ENCODE measurements around the gene TMEM131. TPM values are rescaled to one million over a fixed set of nuclear protein-coding genes. Genes with fewer than 3 reads are reported as not detected.
A peak's percentile ranks its signal among the peaks of the same experiment; 100 is the strongest.

Gene TMEM131
- total and polyA plus RNA-seq, 10 of the 15 experiments (the other 5 are each of a cell fraction or from before 2014, with no cell fraction given), result 6.0 to 48.2 (median 23.2) TPM

DNA sequence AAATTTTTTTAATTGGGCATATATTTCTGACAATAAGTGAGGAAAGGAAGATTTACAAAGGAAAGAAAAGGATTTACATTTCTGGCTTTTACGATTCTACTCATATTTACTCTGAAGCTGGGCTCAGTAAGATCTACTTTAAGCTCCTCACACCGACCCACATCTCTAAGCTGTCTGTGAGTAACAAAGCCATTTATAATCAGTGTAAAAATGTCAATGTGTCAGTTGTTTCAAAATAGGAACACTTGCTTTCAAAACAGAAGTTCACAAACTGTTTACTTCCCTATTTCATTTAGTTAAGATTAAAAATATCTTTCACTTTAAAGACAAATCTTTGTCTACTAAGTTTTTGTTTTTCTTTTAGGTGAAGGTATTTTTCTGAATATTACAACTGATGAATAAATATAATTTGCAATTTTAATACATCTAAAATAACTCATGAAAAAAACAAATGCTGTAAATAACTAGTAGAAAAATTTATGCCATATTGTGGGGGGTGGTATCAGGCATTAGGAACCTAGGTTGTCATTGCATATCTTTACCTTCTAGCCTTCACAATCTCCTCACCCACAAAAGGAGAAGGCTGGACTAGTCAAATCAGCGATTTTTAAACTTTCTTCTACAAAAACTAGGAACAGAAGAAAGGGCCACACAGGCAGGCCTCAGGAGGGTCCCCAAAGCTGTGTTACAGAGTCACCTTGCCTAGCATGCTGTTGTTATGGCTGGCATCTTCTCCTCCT, 64.5 kb downstream of the TMEM131 start (continued):
- TF ChIP-seq, protein P1, sequence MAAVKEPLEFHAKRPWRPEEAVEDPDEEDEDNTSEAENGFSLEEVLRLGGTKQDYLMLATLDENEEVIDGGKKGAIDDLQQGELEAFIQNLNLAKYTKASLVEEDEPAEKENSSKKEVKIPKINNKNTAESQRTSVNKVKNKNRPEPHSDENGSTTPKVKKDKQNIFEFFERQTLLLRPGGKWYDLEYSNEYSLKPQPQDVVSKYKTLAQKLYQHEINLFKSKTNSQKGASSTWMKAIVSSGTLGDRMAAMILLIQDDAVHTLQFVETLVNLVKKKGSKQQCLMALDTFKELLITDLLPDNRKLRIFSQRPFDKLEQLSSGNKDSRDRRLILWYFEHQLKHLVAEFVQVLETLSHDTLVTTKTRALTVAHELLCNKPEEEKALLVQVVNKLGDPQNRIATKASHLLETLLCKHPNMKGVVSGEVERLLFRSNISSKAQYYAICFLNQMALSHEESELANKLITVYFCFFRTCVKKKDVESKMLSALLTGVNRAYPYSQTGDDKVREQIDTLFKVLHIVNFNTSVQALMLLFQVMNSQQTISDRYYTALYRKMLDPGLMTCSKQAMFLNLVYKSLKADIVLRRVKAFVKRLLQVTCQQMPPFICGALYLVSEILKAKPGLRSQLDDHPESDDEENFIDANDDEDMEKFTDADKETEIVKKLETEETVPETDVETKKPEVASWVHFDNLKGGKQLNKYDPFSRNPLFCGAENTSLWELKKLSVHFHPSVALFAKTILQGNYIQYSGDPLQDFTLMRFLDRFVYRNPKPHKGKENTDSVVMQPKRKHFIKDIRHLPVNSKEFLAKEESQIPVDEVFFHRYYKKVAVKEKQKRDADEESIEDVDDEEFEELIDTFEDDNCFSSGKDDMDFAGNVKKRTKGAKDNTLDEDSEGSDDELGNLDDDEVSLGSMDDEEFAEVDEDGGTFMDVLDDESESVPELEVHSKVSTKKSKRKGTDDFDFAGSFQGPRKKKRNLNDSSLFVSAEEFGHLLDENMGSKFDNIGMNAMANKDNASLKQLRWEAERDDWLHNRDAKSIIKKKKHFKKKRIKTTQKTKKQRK (IDR thresholded peaks at IDR 0.05; ENCODE audit: low read depth, low read length), result no peak
- TF ChIP-seq ETV6 (conservative IDR thresholded peaks at IDR 0.05 in 1 of 2, IDR thresholded peaks at IDR 0.05 in 1 of 2; ENCODE audit: borderline replicate concordance in 1 of 2, low read depth in 1 of 2) (no peak), ZZZ3 (IDR thresholded peaks at IDR 0.05; ENCODE audit: control insufficient read depth, insufficient read length, low read depth) (no peak), SIN3A (IDR thresholded peaks at IDR 0.05; ENCODE audit: low read depth, low read length) (no peak), KLF5 (IDR thresholded peaks at IDR 0.05; ENCODE audit: partially characterized antibody) (no peak), HDAC6 (IDR thresholded peaks at IDR 0.05; ENCODE audit: unreplicated experiment) (no peak), JUNB (IDR thresholded peaks at IDR 0.05) (peak; percentile 53; the same call in 1 of the 2 replicates), TCF7 (IDR thresholded peaks at IDR 0.05; ENCODE audit: borderline replicate concordance) (no peak), E4F1 (IDR thresholded peaks at IDR 0.05; ENCODE audit: borderline replicate concordance, partially characterized antibody) (no peak), MEF2A (IDR thresholded peaks at IDR 0.05; ENCODE audit: insufficient read depth, low read depth, low read length) (peak; percentile 86), TAF1 (IDR thresholded peaks at IDR 0.05; ENCODE audit: borderline replicate concordance, low read depth, low read length) (no peak), EED (IDR thresholded peaks at IDR 0.05; ENCODE audit: low read depth) (no peak), MLLT1 (IDR thresholded peaks at IDR 0.05) (no peak)
- TF ChIP-seq, protein P2, sequence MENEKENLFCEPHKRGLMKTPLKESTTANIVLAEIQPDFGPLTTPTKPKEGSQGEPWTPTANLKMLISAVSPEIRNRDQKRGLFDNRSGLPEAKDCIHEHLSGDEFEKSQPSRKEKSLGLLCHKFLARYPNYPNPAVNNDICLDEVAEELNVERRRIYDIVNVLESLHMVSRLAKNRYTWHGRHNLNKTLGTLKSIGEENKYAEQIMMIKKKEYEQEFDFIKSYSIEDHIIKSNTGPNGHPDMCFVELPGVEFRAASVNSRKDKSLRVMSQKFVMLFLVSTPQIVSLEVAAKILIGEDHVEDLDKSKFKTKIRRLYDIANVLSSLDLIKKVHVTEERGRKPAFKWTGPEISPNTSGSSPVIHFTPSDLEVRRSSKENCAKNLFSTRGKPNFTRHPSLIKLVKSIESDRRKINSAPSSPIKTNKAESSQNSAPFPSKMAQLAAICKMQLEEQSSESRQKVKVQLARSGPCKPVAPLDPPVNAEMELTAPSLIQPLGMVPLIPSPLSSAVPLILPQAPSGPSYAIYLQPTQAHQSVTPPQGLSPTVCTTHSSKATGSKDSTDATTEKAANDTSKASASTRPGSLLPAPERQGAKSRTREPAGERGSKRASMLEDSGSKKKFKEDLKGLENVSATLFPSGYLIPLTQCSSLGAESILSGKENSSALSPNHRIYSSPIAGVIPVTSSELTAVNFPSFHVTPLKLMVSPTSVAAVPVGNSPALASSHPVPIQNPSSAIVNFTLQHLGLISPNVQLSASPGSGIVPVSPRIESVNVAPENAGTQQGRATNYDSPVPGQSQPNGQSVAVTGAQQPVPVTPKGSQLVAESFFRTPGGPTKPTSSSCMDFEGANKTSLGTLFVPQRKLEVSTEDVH (IDR thresholded peaks at IDR 0.05; ENCODE audit: low read depth, partially characterized antibody), result no peak
- TF ChIP-seq, protein P3, sequence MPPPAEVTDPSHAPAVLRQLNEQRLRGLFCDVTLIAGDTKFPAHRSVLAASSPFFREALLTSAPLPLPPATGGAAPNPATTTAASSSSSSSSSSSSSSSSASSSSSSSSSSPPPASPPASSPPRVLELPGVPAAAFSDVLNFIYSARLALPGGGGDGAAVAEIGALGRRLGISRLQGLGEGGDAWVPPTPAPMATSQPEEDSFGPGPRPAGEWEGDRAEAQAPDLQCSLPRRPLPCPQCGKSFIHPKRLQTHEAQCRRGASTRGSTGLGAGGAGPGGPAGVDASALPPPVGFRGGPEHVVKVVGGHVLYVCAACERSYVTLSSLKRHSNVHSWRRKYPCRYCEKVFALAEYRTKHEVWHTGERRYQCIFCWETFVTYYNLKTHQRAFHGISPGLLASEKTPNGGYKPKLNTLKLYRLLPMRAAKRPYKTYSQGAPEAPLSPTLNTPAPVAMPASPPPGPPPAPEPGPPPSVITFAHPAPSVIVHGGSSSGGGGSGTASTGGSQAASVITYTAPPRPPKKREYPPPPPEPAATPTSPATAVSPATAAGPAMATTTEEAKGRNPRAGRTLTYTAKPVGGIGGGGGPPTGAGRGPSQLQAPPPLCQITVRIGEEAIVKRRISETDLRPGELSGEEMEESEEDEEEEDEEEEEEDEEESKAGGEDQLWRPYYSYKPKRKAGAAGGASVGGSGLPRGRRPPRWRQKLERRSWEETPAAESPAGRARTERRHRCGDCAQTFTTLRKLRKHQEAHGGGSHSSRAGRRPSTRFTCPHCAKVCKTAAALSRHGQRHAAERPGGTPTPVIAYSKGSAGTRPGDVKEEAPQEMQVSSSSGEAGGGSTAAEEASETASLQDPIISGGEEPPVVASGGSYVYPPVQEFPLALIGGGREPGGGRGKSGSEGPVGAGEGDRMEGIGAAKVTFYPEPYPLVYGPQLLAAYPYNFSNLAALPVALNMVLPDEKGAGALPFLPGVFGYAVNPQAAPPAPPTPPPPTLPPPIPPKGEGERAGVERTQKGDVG (CRISPR knock-in tag; IDR thresholded peaks at IDR 0.05), result no peak

All from GM12878 (cell line).